Measurements from ENCODE around the gene NKX6-2. TPM values are rescaled to one million over a fixed set of nuclear protein-coding genes. Genes with fewer than 3 reads are reported as not detected.
"Not testable (repeated sequence)": the region's sequence is repeated elsewhere in the genome, so short reads cannot be mapped to it uniquely, and the experiment has no call there.

The NKX6-2 gene
- total and polyA plus RNA-seq, 10 of the 15 experiments (the other 5 are each of a cell fraction or from before 2014, with no cell fraction given), result 0.45 to 1.8 TPM; not detected in 8

- no peak for TF ChIP-seq NKRF (conservative IDR thresholded peaks at IDR 0.05)
- TF ChIP-seq NFXL1 (IDR thresholded peaks at IDR 0.05; ENCODE audit: borderline replicate concordance), result no peak
Measured at GRCh38 chr10:132826524-132827422, 40.8 kb upstream of the NKX6-2 start (continued).

GRCh38 chr10:132825783-132826523 is 40.0 kb upstream of the NKX6-2 start:
- H3K4me1 ChIP-seq (ENCODE audit: control insufficient read depth, insufficient read depth, low read length); DNase-seq (ENCODE audit: low read depth, low spot score); FAIRE-seq; ATAC-seq; H3K27ac ChIP-seq (ENCODE audit: control insufficient read depth, insufficient read depth); POLR2A ChIA-PET; H3K9me3 ChIP-seq (replicated peaks; ENCODE audit: control insufficient read depth, insufficient read depth, low read length); BruUV-seq (replicated peaks); H3K79me2 ChIP-seq (ENCODE audit: control insufficient read depth, insufficient read depth, low read length); H3K4me3 ChIP-seq; RAD21 ChIA-PET (ENCODE audit: unreplicated experiment); H3K27me3 ChIP-seq (replicated peaks in 1 of 2; ENCODE audit: control insufficient read depth in 2 of 2, insufficient read depth in 2 of 2, low read length in 1 of 2); in situ Hi-C loops (cut with MboI); H2AFZ ChIP-seq (ENCODE audit: control insufficient read depth, low read depth, low read length); CTCF ChIA-PET; H3K36me3 ChIP-seq (ENCODE audit: control insufficient read depth in 2 of 2, insufficient read depth in 2 of 2, low read length in 1 of 2); H3K4me2 ChIP-seq (ENCODE audit: control insufficient read depth, insufficient read depth); H4K20me1 ChIP-seq (ENCODE audit: control insufficient read depth, insufficient read depth); SMC1A ChIA-PET (ENCODE audit: uncharacterized antibody, unreplicated experiment); intact Hi-C loops (cut with micrococcal nuclease; ENCODE audit: unreplicated experiment); H3K9ac ChIP-seq (ENCODE audit: control insufficient read depth, insufficient read depth, low read length): not testable (repeated sequence)
- 62% methylated on average over 31 of the region's 34 CpGs for WGBS (ENCODE audit: insufficient coverage, insufficient replicate concordance, low lambda C conversion rate, missing lambda C conversion rate)

Measured in GM12878 (cell line).